ENCODE results near the gene TNFSF8.

Gene TNFSF8

DNA sequence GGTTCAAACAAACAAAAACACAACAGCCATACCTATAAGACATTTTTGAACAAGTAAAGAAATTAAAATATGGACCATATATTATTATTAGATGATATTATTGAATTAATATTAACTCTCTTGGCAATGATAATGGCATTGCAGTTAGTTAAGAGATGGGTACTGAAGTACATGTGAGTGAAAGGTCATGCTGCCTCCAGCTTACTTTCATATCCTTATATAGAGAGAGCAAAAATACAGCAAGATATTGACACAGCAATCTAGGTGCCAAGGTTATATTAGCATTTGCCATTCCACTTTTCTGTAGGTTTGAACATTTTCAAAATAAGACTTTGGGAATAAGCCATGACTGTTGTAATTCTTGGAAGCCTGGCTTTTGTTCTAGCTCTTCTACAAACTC lies 6.1 kb downstream of the TNFSF8 start:
- no peak for TF ChIP-seq CTCF (conservative IDR thresholded peaks at IDR 0.05)
- no peak overlapping the region for H3K27ac ChIP-seq

DNA sequence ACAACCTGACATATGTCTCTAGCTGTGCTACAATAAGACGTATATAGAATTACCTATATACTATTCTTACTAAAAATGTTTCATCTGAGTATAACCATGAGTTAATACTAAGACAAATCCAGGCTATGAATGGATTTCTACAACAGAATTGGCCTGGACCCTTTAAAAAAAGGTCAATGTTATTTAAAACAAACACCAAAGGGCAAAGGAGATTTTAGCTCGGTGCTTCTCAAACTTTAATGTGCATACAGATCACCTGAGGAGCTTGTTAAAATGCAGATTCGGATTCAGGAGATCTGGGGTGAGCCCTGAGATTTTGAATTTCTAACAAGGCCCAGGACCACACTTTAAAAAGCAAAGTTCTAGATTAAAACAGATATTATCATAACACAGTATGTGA lies 6.5 kb downstream of the TNFSF8 start:
- H3K27ac ChIP-seq: no peak overlapping the region
- TF ChIP-seq CTCF (conservative IDR thresholded peaks at IDR 0.05): no peak

- H3K27ac ChIP-seq: no peak overlapping the region
- no peak for TF ChIP-seq CTCF (conservative IDR thresholded peaks at IDR 0.05)
These were observed 9.2 kb downstream of the TNFSF8 start for GRCh38 chr9:114921171-114921570.

GRCh38 chr9:114919611-114920010 lies 10.8 kb downstream of the TNFSF8 start:
- TF ChIP-seq CTCF (conservative IDR thresholded peaks at IDR 0.05): no peak
- no peak overlapping the region for H3K27ac ChIP-seq

- no peak for TF ChIP-seq CTCF (conservative IDR thresholded peaks at IDR 0.05)
These were observed 13.9 kb downstream of the TNFSF8 start for GRCh38 chr9:114916481-114916880.

DNA sequence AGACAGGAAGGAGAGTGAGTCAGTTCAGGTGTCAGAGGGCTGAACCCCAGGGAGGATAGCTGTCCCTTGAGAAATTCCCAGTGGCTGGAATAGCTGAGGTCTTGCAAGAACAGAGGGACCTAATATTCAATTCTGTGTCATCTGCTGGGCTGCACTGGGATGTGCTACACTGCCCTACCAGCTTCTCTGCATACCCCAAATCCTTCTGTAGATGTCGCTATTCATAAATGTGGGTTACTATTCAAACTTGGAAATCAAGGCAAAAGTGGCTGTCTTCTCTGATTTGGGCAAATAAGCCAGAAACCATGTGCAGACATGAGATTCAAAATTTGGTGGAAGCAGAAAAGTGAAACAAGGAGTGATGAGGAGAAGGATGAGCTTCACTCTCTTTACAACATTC lies 16.3 kb downstream of the TNFSF8 start:
- no peak overlapping the region for H3K27ac ChIP-seq

More at GRCh38 chr9:114916481-114916880, 13.9 kb downstream of the TNFSF8 start:
- H3K27ac ChIP-seq: no peak overlapping the region

GRCh38 chr9:114913656-114914055 lies 16.7 kb downstream of the TNFSF8 start:
- H3K27ac ChIP-seq: no peak overlapping the region
- TF ChIP-seq CTCF (conservative IDR thresholded peaks at IDR 0.05): no peak

More for the DNA sequence above, 16.3 kb downstream of the TNFSF8 start:
- TF ChIP-seq CTCF (conservative IDR thresholded peaks at IDR 0.05): no peak

- no peak for TF ChIP-seq CTCF (conservative IDR thresholded peaks at IDR 0.05)
- no peak overlapping the region for H3K27ac ChIP-seq
These were observed 17.2 kb downstream of the TNFSF8 start for GRCh38 chr9:114913217-114913616.
